WERI-Rb-1 (cell line): ENCODE results near the gene ZNF77.
A peak's percentile ranks its signal among the peaks of the same experiment; 100 is the strongest.
"Not testable (repeated sequence)": the region's sequence is repeated elsewhere in the genome, so short reads cannot be mapped to it uniquely, and the experiment has no call there.

ENCODE experiments used
- DNase-seq: peaks from one replicate; pipeline ENCODE4 v3.0.0-alpha.2; 2020
- H3K27ac ChIP-seq: fragments of 250-450 bp; sonication (Bioruptor Pico); 2 replicates; pipeline ENCODE4 v1.5.1; 2020; ENCODE audit warnings: mild to moderate bottlenecking, moderate library complexity
- H3K27me3 ChIP-seq: fragments of 250-450 bp; sonication (Bioruptor Pico); 2 replicates; pipeline ENCODE4 v1.5.1; 2021; ENCODE audit warnings: mild to moderate bottlenecking, low read depth, moderate library complexity; ENCODE audit not compliant: insufficient read depth, severe bottlenecking
- H3K36me3 ChIP-seq: fragments of 250-450 bp; sonication (Bioruptor Pico); 2 replicates; pipeline ENCODE4 v1.5.1; 2020; ENCODE audit warnings: mild to moderate bottlenecking, moderate library complexity
- H3K4me3 ChIP-seq: 2 replicates; pipeline ENCODE4 v1.5.1; 2011; ENCODE audit warnings: low read depth, mild to moderate bottlenecking, control low read depth, low read length
- H3K9me3 ChIP-seq: fragments of 250-450 bp; sonication (Bioruptor Pico); 2 replicates; pipeline ENCODE4 v1.5.1; 2021; ENCODE audit warnings: mild to moderate bottlenecking, moderate library complexity; ENCODE audit not compliant: severe bottlenecking
- CTCF ChIP-seq: IDR thresholded peaks from 2 replicates; pipeline ENCODE4 v1.5.1; 2011; ENCODE audit warnings: low read depth, mild to moderate bottlenecking, control low read depth, inconsistent platforms, low read length

Gene ZNF77

GRCh38 chr19:2969104-2969504, 24.3 kb upstream of the ZNF77 start:
- Histone ChIP-seq H3K4me3 (no peak overlapping the region), H3K27me3 (no peaks in the 10 kb centered on the region), H3K9me3 (no peaks in the 10 kb centered on the region), H3K36me3 (no peaks in the 10 kb centered on the region), H3K27ac (no peak overlapping the region)
- no peak for TF ChIP-seq CTCF
- DNase-seq, result no peak

- H3K9me3 ChIP-seq, result no peaks in the 10 kb centered on the region
- DNase-seq, result no peak
- no peak overlapping the region for H3K4me3 ChIP-seq
- no peak for TF ChIP-seq CTCF
- H3K27ac ChIP-seq, result no peak overlapping the region
- H3K36me3 ChIP-seq, result no peaks in the 10 kb centered on the region
- no peaks in the 10 kb centered on the region for H3K27me3 ChIP-seq
Observed at GRCh38 chr19:2967972-2968371, 23.2 kb upstream of the ZNF77 start.

- H3K4me3 ChIP-seq, result no peak overlapping the region
- TF ChIP-seq CTCF, result no peak
- H3K27ac ChIP-seq, result no peak overlapping the region
- no peak for DNase-seq
- H3K27me3 ChIP-seq, result no peaks in the 10 kb centered on the region
- H3K9me3 ChIP-seq, result no peaks in the 10 kb centered on the region
- no peaks in the 10 kb centered on the region for H3K36me3 ChIP-seq
Observed at GRCh38 chr19:2964874-2965273, 20.1 kb upstream of the ZNF77 start.

GRCh38 chr19:2963631-2964030, 18.9 kb upstream of the ZNF77 start:
- not testable (repeated sequence) for H3K27ac ChIP-seq, H3K4me3 ChIP-seq, H3K9me3 ChIP-seq, H3K27me3 ChIP-seq, DNase-seq, H3K36me3 ChIP-seq

GRCh38 chr19:2963122-2963521, 18.4 kb upstream of the ZNF77 start:
- H3K27me3 ChIP-seq, result no peaks in the 10 kb centered on the region
- no peak overlapping the region for H3K4me3 ChIP-seq
- TF ChIP-seq CTCF, result no peak
- no peaks in the 10 kb centered on the region for H3K36me3 ChIP-seq
- DNase-seq, result no peak
- no peaks in the 10 kb centered on the region for H3K9me3 ChIP-seq
- H3K27ac ChIP-seq, result no peak overlapping the region

- Histone ChIP-seq H3K27ac (no peak overlapping the region), H3K4me3 (no peak overlapping the region), H3K27me3 (no peaks in the 10 kb centered on the region), H3K9me3 (no peaks in the 10 kb centered on the region), H3K36me3 (no peaks in the 10 kb centered on the region)
- DNase-seq, result peak; percentile 56
- peak; percentile 66 for TF ChIP-seq CTCF
Observed at GRCh38 chr19:2962018-2962670, 17.4 kb upstream of the ZNF77 start.
